Umbilical cord (tissue), 2 donors: ENCODE results near the gene TARS3. TPM values are rescaled to one million over a fixed set of nuclear protein-coding genes. Genes with fewer than 3 reads are reported as not detected.

Experiments used
- DNase-seq: peaks from one replicate; pipeline ENCODE4 v3.0.0-alpha.2; 2015; ENCODE audit warnings: low spot score
- total RNA-seq: library from RNA; depleted of rRNA; stranded (reverse); fragments of >200 nt; gene quantifications from one replicate; pipeline ENCODE4 v1.2.3, GENCODE V29; 2014; ENCODE audit warnings: low replicate concordance; ENCODE audit not compliant: insufficient read depth

Gene TARS3
- total RNA-seq, 1 donor from 2014 or later, result 15.9 TPM

- DNase-seq, result no peak
Observed at GRCh38 chr15:101623367-101624304, 100.6 kb downstream of the TARS3 start.

- DNase-seq, result no peak
Observed at GRCh38 chr15:101621961-101622360, 102.3 kb downstream of the TARS3 start.

GRCh38 chr15:101620671-101621070 lies 103.6 kb downstream of the TARS3 start:
- DNase-seq, result no peak

- DNase-seq, result no peak
Observed at GRCh38 chr15:101619615-101619865, 104.7 kb downstream of the TARS3 start.

GRCh38 chr15:101618851-101619614 lies 105.2 kb downstream of the TARS3 start:
- no peak for DNase-seq

GRCh38 chr15:101618076-101618475 lies 106.2 kb downstream of the TARS3 start:
- DNase-seq, result no peak

GRCh38 chr15:101617390-101617965 lies 106.8 kb downstream of the TARS3 start:
- DNase-seq, result peak; percentile 42

- peak; percentile 93 for DNase-seq
Observed at GRCh38 chr15:101615986-101616848, 108.1 kb downstream of the TARS3 start.

- peak; percentile 15 for DNase-seq
Observed at GRCh38 chr15:101615414-101615985, 108.8 kb downstream of the TARS3 start.

GRCh38 chr15:101614761-101615160 lies 109.5 kb downstream of the TARS3 start:
- no peak for DNase-seq

- DNase-seq, result no peak
Observed at GRCh38 chr15:101614001-101614585, 110.2 kb downstream of the TARS3 start.

GRCh38 chr15:101613130-101614000 lies 110.9 kb downstream of the TARS3 start:
- peak; percentile 73 for DNase-seq

- no peak for DNase-seq
Observed at GRCh38 chr15:101612676-101613075, 111.6 kb downstream of the TARS3 start.

- DNase-seq, result no peak
Observed at GRCh38 chr15:101611580-101612299, 112.5 kb downstream of the TARS3 start.

GRCh38 chr15:101611007-101611406 lies 113.3 kb downstream of the TARS3 start:
- DNase-seq, result no peak

GRCh38 chr15:101610611-101611000 lies 113.7 kb downstream of the TARS3 start:
- DNase-seq, result no peak

- DNase-seq, result no peak
Observed at GRCh38 chr15:101609742-101610610, 114.3 kb downstream of the TARS3 start.

GRCh38 chr15:101608201-101608600 lies 116.1 kb downstream of the TARS3 start:
- no peak for DNase-seq
